ENCODE results near the gene SYT12. TPM values are rescaled to one million over a fixed set of nuclear protein-coding genes. Genes with fewer than 3 reads are reported as not detected.

SYT12 gene
- total RNA-seq, 2 donors from 2014 or later, result 0.43 to 0.47 TPM

DNA sequence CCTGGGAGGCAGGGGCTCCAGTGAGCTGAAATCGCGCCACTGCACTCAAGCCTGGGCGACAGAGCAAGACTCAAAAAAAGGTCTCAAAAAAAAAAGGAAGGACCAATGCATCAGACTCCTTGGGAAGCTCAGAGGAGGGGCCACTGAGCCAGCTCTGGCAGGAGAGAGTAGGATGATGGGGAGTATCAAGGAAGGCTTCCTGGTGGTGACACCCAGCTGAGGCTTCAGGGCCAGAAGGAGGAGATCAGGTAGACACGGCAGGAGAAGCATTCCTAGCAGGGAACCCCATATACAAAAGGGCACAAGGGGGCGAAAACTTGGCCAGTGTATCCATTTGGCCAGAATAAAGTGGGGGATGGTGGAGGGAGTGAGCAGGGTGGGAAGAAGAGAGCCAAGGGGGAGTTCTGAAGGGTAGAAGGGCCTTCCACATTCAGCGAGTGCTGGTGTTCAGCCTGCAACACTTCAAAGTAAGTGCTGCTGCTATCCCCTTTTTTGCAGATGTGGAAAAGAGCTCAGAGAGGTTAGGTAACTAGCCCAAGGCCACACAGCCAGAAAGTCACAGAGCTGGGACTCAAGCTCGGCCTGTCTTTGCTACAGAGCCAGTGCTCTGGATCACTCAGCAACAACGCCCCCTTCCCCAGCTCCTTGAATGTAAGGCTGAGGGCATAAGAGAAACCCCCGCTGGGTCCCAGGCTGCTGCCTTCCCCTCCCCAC is 28.4 kb downstream of the SYT12 start:
- ATAC-seq, result no peak
- intact Hi-C loops (cut with DNase I, micrococcal nuclease), result no loop called here

DNA sequence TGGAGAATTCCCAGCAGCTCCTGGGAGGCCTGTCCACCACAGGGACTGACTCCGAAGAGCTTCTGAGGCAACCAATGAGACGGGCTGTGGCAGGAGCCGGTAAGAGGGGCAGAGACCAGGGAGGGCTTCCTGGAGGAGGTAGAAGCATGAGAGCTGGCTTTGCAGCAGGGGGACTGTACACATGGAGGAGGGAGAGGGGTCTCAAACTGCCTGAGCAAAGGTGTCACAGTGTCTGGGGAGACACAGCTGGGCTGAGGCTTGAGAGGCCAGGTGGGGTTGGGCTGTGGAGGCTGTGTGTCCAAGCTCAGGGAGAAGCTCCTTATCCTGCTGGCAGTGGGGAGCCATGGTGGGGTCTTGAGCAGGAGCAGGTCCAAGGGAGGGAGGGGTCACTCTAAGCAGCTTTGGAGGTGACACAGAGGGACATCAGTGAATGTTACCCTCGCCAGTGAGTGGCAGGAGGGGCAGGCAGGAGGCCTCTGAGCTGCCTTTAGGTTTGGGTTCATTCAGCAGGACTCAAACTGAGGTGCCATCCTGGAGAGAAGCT is 29.1 kb downstream of the SYT12 start:
- no peak for ATAC-seq
- intact Hi-C loops (cut with DNase I, micrococcal nuclease), result no loop called here
- no peak for DNase-seq

More for the DNA sequence above, 28.4 kb downstream of the SYT12 start:
- DNase-seq, result no peak

DNA sequence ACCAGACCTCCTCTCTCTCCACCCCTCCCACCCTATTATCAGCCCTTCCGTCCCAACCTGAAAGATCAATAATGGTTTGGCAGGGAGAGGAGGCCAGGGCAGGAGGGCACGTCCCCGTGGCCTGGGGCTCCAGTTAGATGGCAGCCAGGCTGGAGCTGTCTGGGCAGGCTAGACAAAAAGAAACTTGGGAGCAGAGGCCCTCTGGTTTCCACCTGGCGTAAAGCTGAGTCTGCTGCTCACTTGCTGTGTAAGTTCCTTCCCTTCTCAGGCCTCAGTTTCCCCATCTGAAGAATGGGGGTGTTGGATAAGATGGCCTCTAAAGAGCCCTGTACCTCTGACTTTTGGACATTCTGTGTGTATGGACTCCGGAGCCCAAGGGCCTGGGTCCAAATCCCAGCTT is 30.0 kb downstream of the SYT12 start:
- ATAC-seq, result no peak
- intact Hi-C loops (cut with DNase I, micrococcal nuclease), result no loop called here
- no peak for DNase-seq

DNA sequence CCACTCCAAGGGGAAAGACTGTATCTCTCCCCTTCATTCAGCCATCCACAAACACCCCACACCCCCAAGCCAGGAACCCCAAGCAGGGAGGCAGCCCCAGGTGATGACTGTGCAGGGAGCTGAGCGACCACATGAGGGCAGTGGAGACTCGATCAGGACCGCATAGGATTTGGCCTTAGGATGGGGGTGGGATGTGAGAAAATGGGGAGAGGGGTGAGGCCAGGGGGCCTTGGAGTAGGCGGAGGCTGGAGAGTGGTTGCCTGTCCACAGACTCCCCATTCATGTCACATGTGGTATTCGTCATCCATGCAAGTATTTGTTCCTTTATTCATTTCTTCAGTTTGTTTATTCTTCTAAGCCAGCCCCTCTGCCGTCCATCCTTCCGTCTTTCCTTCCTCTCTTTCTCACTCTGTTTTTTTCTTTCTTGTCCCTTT is 31.0 kb downstream of the SYT12 start:
- ATAC-seq (peak; percentile 43), DNase-seq (peak in 1 of 2 donors; percentile 61)
- intact Hi-C loops (cut with DNase I, micrococcal nuclease), result no loop called here

DNA sequence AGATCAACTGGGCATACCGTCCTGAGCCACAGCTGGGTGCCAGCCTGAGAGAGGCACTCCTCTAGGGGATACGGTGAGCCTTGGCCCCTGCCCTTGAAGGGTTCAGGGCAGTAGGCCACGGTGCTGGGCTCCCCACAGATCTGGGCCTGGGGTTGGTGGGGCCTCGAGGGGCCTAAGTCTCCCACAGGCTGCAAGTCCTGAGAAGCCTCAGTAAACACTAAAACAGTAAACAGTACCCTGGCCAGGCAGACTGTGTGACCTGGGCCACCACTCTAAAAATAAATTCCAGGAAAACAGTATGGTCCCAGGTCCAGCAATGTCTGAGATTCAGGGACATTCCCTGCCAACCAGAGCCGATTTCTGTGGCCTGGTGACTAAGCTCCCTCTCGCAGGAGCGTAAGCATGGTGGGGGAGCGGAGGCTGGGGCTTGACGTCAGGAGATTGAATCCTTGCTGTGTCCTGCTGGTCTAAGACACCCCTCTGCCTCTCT is 31.5 kb downstream of the SYT12 start:
- DNase-seq, result no peak

DNA sequence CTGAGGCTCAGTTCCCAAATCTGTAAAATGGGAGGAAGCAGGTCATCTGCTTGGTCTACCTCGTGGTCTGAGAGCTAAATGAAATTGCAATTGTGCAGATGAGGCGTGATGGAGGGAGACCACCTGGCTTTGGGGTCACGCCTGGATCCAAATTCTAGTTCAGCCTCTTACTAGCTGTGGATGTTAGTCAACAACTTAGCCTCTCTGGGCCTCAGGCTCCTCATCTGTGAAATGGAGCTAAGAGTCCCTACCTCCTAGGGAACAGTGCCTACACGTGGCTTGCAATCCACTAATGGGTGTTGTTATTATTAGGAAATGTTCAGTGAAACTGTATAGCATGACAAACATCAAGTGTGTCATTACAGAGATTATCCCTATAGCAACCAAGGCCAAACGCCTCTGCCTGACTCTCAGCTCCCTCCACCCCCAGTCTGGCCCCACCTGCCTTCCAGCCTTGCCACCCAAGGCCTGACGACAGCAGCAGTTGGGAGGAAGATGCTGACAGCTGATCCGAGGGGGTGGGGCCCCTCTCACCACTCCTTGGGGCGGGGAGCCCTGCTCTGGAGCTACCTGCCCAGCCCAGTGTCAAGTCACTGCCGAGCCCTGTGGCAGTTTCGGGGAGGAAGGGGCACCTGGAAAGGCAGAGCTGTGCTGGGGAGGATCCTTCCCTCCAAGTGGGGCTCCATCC is 32.0 kb downstream of the SYT12 start:
- ATAC-seq, result peak; percentile 87
- peak; percentile 76 to 85 for DNase-seq
- intact Hi-C loops (cut with DNase I, micrococcal nuclease), result no loop called here

More for the DNA sequence above, 31.5 kb downstream of the SYT12 start:
- intact Hi-C loops (cut with DNase I, micrococcal nuclease), result no loop called here
- no peak for ATAC-seq

DNA sequence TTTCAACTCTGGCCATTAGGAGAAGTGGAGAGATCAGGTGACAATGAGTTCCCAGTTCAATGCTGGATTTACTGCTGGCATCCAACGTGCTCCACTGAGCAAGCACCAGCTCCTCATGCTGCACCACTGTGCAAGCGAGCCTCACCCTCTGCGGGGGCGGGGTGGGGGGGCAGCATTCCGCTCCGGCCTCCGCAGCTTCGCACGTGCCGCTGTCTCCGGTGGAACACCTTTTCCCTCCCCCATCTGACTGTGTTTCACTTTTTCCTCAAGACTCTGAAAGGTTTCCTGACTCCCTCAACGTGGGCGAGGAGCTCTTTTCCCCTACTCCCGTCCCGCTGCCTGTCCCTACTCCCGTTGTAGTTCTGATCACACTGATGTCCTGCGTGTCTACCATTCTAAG is 32.9 kb downstream of the SYT12 start:
- no peak for DNase-seq
- intact Hi-C loops (cut with DNase I, micrococcal nuclease), result no loop called here
- peak; percentile 30 for ATAC-seq

DNA sequence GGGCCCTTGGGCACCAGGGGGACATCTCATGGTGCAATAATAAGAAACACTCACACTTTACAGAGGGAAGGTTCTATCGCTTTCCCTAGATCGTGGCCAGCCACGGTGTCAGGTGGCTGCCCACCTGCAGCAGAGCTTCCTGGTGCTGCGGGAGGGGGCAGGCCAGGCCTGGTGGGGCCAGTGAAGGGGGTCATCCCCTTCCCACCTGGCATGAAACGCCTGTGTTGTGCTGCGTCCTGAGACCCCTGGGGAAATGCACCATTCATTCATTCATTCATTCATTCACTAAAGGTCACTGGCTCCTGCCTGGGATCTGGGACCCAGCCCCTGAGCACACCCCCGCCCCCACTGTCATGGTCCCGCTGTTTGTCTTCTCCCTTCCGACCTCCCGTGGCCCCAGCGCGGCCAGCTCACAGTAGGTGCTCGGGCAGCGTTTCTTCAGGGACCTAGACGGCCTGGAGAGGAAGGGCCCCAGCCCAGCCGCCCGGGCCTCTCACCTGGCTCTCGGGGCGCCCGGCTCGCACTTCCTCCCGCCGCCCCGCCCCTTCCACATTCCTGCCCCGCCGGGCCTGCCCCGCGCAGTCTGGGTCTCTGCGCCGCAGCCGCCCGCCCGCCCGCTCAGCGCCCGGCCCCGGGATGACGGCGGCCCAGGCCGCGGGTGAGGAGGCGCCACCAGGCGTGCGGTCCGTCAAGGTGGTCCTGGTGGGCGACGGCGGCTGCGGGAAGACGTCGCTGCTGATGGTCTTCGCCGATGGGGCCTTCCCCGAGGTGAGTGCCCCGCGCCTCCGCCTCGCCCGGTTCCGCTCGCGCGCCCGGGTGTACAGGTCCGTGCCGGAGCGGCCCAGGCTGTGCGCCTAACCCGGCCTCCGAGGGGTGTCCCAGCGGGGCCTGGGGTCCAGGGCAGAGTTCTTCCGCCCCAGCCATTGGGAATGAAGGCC is 33.6 kb downstream of the SYT12 start, which contains the start of gene RHOD:
TSS of gene RHOD (plus strand) at position 581 of the 938 bp plus-strand sequence. CDS start at position 637, 56 bp downstream.
- ATAC-seq (peak; percentile 68), DNase-seq (peak; percentile 61 to 69)
- intact Hi-C loops (cut with DNase I, micrococcal nuclease), result no loop called here

DNA sequence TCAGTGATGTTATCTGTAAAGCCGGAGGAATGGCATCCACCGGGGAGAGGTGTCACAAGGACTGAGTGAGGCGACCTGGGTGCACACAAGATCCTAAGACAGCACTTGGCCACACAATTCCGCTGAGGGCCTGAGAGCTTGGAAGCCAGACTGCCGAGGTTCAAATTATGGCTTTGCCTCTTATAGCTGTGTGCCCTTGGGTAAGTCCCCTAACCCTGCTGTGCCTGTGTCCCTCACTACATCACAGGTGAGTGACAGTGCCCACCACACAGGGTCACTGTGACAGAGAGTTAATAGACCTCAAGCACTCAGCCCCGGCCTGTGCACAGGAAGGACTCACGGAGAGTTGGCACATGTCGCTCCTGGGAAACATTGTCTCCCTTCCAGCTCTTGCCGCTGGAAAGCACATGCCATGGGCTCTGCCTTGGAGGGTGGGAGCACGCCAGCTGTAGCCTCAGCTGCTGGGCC is 34.3 kb downstream of the SYT12 start:
- ATAC-seq (no peak), DNase-seq (no peak)
- intact Hi-C loops (cut with DNase I, micrococcal nuclease), result no loop called here

DNA sequence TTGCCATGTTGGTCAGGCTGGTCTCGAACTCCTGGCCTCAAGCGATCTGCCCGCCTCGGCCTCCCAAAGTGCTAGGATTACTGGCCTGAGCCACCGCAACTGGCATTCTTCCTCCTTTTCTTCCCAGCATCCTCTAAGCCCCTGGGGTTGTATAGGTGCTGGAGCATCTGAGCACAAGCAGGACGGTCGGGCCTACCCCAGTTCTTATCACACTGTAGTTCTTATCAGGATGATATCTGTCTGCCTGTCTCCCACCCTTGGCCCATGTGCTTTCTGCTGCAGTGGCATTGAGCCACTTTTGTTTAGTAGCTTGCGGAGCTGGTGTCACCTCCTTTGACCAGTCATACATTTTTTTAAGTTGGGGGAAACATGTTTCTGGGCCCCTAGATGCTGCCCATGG is 35.6 kb downstream of the SYT12 start:
- ATAC-seq, result no peak
- intact Hi-C loops (cut with DNase I, micrococcal nuclease), result no loop called here

DNA sequence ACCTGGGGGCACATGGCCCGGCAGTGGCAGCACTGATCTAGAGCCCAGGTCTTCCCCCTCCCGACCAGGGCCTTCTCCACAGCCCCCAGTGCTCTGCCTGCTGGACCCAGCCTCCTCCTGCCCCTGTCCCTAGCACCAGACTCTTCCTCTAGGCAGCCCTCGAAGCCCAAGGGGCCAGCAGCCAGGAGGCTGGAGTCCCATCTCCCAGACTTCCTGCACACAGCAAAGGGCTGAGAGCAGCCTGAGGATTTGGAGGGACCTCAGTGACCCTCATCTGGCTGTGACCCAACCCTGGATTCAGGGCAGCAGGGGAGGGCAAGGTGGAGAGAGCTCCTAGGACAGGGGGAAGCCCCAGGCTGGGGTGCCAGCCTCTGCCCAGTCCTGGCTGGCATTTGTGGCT is 36.7 kb downstream of the SYT12 start:
- intact Hi-C loops (cut with DNase I, micrococcal nuclease), result no loop called here
- DNase-seq (no peak), ATAC-seq (no peak)

More for the DNA sequence above, 35.6 kb downstream of the SYT12 start:
- DNase-seq, result no peak

DNA sequence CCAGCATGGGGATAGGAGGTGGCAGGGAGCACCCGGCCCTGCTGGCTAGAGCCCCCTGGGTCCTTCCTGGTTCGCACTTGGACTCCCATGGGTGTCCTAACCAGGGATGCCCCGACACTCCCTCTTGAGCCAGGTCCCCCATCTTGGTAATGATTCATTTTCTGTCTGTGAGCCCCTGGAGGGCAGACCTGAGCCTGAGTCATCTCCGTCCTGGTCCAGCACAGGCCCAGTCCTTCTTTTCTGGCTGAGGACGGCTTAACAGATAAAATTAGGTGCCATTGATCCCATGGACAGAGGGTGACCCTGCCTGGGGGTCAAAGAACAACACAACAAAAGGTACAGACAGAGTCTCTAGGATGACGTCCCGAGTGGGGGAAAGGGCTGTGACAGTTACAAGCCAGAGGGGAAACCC is 37.2 kb downstream of the SYT12 start:
- no peak for ATAC-seq
- intact Hi-C loops (cut with DNase I, micrococcal nuclease), result no loop called here
- no peak for DNase-seq

DNA sequence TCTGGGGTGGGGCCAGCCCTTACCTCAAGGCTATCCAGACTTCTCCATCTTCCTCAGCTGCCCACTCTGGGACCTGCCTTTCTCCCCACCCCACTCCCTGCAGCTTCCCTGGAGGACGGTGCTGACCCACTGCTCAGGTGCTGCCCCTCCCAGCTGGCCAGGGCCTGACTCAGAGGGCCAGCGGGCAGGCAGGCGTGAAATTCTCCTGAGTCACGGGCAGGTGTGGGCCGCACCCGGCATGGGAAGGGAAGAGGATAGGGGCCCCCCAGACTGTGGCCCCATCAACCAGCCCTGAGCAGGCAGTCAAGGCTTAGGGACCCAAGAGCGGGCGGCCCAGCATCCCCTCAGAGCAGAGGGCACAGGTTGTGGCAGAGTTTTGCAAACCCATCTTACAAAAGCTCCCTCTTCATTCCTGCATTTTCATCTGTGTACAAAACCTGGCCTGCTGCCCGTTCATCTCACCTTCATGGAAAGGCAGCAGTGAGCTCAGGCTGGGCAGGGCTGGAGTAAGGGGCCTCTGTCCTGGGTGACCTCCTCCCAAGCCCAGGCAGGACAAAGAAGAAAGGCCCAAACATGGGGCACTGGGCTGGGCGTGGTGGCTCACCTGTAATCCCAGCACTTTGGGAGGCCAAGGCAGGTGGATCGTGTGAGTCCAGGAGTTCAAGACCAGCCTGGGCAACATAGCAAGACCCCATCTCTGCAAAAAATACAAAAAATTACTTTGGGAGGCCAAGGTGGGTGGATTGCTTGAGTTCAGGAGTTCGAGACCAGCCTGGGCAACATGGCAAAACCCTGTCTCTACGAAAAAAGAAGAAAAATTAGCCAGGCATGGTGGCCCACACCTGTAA is 39.8 kb downstream of the SYT12 start:
- intact Hi-C loops (cut with DNase I, micrococcal nuclease), result no loop called here
- peak; percentile 46 for ATAC-seq

DNA sequence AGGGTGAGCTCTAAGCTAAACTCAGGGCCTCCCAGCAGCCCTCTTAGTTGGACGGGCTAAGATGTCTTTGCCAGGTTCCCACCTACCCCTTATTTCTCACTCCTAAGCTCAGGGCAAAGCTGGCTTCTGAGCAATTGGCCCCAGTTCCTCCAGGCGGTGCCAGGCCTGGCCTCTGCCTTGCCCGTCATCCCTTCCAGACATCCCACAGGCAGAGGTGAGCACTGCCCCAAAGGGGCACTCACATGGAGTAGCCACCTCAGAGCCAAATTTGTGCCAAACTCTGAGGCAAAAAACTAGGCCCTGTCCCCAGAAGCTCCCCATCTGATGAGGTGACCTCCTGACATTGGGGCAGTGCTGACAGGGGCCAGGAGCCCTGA is 43.4 kb downstream of the SYT12 start:
- ATAC-seq (no peak), DNase-seq (no peak)
- intact Hi-C loops (cut with DNase I, micrococcal nuclease), result no loop called here

More for the DNA sequence above, 39.8 kb downstream of the SYT12 start:
- DNase-seq, result no peak

DNA sequence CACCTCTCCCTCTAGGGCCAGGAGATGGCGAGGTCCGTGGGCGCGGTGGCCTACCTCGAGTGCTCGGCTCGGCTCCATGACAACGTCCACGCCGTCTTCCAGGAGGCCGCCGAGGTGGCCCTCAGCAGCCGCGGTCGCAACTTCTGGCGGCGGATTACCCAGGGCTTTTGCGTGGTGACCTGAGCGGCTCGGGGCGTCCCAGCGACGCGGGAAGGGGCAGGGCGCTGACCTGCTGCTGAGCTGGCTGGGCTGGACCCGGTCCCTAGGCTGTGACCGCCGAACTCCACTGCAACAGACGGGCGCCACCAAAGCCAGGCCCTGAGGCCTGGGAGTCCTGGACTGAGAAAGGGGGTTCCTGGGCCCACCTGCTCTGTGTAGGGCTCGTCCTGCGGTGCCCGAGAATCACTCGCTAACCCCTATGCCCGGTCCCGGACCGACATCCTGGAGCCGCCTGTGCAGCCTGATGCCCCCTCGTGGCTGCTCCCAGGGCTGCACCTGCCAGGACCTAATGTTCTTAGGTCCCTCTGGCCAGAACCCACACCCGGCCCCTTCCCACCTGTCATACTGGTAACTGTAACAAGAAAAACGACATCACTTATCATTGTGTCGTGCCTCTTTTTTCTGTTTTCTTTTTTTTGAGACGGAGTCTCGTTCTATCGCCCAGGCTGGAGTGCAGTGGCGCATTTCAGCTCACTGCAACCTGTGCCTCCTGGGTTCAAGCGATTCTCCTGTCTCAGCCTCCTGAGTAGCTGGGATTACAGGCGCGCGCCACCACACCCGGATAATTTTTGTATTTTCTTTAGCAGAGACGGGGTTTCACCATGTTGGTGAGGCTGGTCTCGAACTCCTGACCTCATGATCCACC is 48.7 kb downstream of the SYT12 start:
- ATAC-seq (peak; percentile 95), DNase-seq (peak; percentile 54 to 89)
- intact Hi-C loops (cut with DNase I, micrococcal nuclease), result no loop called here

DNA sequence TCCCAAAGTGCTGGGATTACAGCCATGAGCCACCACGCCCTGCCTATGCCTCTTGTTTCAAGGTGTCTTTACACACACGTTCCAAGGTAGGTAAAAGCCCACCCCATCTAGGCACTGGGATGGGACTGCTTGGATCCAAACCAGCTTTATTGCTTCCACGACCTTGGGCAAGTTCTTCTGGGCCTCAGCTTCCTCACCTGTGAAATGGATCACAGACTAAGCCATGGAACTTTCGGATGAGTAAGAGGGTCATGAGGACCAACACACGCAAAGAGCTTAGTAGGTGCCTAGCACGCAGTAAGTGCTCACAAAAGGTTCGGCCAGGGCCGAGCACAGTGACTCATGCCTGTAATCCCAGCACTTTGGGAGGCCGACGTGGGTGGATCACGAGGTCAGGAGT is 49.4 kb downstream of the SYT12 start:
- intact Hi-C loops (cut with DNase I, micrococcal nuclease), result no loop called here
- ATAC-seq (no peak), DNase-seq (no peak)

DNA sequence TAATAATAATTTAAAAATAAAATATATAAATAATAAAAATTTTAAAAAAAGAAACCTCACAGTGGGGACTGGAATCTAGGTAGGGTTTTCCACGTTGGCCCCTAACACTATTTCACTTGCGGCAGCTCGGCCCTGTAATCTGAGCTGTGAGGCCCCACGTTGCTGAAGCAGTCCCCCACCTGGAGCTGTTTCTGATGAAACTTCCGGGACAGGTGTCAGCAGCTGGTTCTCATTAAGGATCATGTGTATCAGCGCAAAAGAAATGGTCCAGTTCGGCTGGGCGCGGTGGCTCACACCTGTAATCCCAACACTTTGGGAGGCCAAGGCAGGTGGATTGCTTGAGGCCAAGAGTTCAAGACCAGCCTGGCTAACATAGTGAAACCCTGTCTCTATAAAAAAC is 51.0 kb downstream of the SYT12 start:
- no peak for ATAC-seq
- no peak for DNase-seq
- intact Hi-C loops (cut with DNase I, micrococcal nuclease), result no loop called here

Data from left colon (tissue), 2 donors.